Keratinocyte (primary cell): ENCODE results near the gene ATP11A.

Experiments
- CTCF ChIP-seq, 3 experiments: IDR thresholded peaks in 1 of 3; conservative IDR thresholded peaks in 1 of 3; optimal IDR thresholded peaks in 1 of 3; 2 replicates in 2 of 3; 3 replicates in 1 of 3; pipeline versions ENCODE3 to v1.5.1; 2011; ENCODE audit warnings: low read length in 3 of 3, mild to moderate bottlenecking in 3 of 3, moderate library complexity in 2 of 3, control low read depth in 1 of 3, inconsistent platforms in 1 of 3; ENCODE audit not compliant: insufficient read depth in 2 of 3; ENCODE audit errors: extremely low read depth in 1 of 3
- EZH2 ChIP-seq: IDR thresholded peaks from one replicate; pipeline ENCODE4 v1.6.1; 2012; ENCODE audit warnings: inconsistent platforms, mild to moderate bottlenecking, low read length, moderate library complexity

DNA sequence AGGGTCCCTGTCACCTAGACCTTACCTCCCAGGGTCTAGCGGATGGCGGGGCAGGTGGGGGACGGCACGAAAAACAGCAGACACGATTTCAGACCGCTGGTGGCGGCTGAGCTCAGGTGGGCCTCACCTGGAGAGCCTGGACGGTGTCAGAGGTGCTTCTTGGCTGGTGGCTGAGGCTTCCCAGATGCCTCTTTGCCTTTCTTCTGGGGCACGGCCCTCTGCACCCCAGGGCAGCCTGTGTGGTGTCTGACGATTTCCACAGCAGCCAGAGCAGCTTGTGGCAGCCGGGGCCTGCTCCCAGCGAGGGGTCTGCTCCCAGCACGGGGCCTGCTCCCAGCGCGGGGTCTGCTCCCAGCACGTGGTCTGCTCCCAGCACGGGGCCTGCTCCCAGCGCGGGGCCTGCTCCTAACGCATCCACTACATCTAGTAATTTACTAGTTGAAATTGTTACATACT is 66.7 kb downstream of the ATP11A start:
- TF ChIP-seq EZH2 (no peak), CTCF (optimal IDR thresholded peaks at IDR 0.05 in 1 of 3, IDR thresholded peaks at IDR 0.05 in 1 of 3, conservative IDR thresholded peaks at IDR 0.05 in 1 of 3; ENCODE audit: extremely low read depth in 1 of 3, insufficient read depth in 2 of 3, low read length in 3 of 3) (no peak)
